H9 (cell line): ENCODE results near the gene SIGLEC10. TPM values are rescaled to one million over a fixed set of nuclear protein-coding genes. Genes with fewer than 3 reads are reported as not detected.

Experiments
- DNase-seq: peaks from one replicate; pipeline ENCODE4 v3.0.0-alpha.2; 2017
- H2AFZ ChIP-seq: one replicate; pipeline ENCODE4 v1.6.1; 2013; ENCODE audit warnings: mild to moderate bottlenecking, low read length, control low read depth, moderate library complexity
- H2AK5ac ChIP-seq: 2 replicates; pipeline ENCODE4 v1.6.1; 2013; ENCODE audit warnings: low read length, control low read depth, mixed read lengths; ENCODE audit not compliant: insufficient read length
- H2BK120ac ChIP-seq: one replicate; pipeline ENCODE4 v1.6.1; 2013; ENCODE audit warnings: low read depth, mild to moderate bottlenecking, low read length, control low read depth, inconsistent platforms; ENCODE audit not compliant: poor library complexity, severe bottlenecking
- H2BK12ac ChIP-seq: 2 replicates; pipeline ENCODE4 v1.6.1; 2013; ENCODE audit warnings: low read length, control low read depth, mixed read lengths, low read depth; ENCODE audit not compliant: insufficient read length
- H2BK15ac ChIP-seq: 2 replicates; pipeline ENCODE4 v1.6.1; 2013; ENCODE audit warnings: low read depth, low read length, control low read depth
- H2BK20ac ChIP-seq: one replicate; pipeline ENCODE4 v1.6.1; 2013; ENCODE audit warnings: low read depth, mild to moderate bottlenecking, low read length, control low read depth, inconsistent platforms; ENCODE audit not compliant: poor library complexity, severe bottlenecking
- H2BK5ac ChIP-seq: 2 replicates; pipeline ENCODE4 v1.6.1; 2013; ENCODE audit warnings: low read length, control low read depth, mixed read lengths; ENCODE audit not compliant: insufficient read length
- H3K14ac ChIP-seq: 2 replicates; pipeline ENCODE4 v1.6.1; 2013; ENCODE audit warnings: low read length, control low read depth; ENCODE audit not compliant: insufficient read depth
- H3K18ac ChIP-seq: 2 replicates; pipeline ENCODE4 v1.6.1; 2013; ENCODE audit warnings: low read depth, mild to moderate bottlenecking, mixed read lengths, low read length, control low read depth; ENCODE audit not compliant: insufficient read length
- H3K23ac ChIP-seq: 2 replicates; pipeline ENCODE4 v1.6.1; 2013; ENCODE audit warnings: low read length, control low read depth, mixed read lengths, low read depth; ENCODE audit not compliant: insufficient read length
- H3K23me2 ChIP-seq: 2 replicates; pipeline ENCODE4 v1.6.1; 2013; ENCODE audit warnings: low read depth, mild to moderate bottlenecking, mixed read lengths, low read length, control low read depth; ENCODE audit not compliant: insufficient read length, poor library complexity, severe bottlenecking
- H3K27ac ChIP-seq: 2 replicates; pipeline ENCODE4 v1.5.1; 2013; ENCODE audit warnings: low read length, control low read depth, mixed read lengths, low read depth; ENCODE audit not compliant: insufficient read length
- H3K27me3 ChIP-seq: 2 replicates; pipeline ENCODE4 v1.6.1; 2013; ENCODE audit warnings: low read length, control low read depth, inconsistent platforms; ENCODE audit not compliant: insufficient read depth
- H3K4ac ChIP-seq: 2 replicates; pipeline ENCODE4 v1.6.1; 2013; ENCODE audit warnings: low read depth, mild to moderate bottlenecking, control low read depth, inconsistent platforms, low read length, moderate library complexity
- H3K4me1 ChIP-seq: 2 replicates; pipeline ENCODE4 v1.6.1; 2013; ENCODE audit warnings: low read length, control low read depth, inconsistent platforms; ENCODE audit not compliant: insufficient read depth
- H3K4me2 ChIP-seq: 2 replicates; pipeline ENCODE4 v1.6.1; 2013; ENCODE audit warnings: low read length, control low read depth, mixed read lengths; ENCODE audit not compliant: insufficient read length, insufficient read depth
- H3K56ac ChIP-seq: 2 replicates; pipeline ENCODE4 v1.6.1; 2013; ENCODE audit warnings: low read depth, mild to moderate bottlenecking, mixed read lengths, low read length, control low read depth; ENCODE audit not compliant: insufficient read length
- H3K79me1 ChIP-seq: 2 replicates; pipeline ENCODE4 v1.6.1; 2013; ENCODE audit warnings: low read depth, mild to moderate bottlenecking, moderate library complexity, low read length, control low read depth, inconsistent platforms; ENCODE audit not compliant: insufficient read depth, poor library complexity, severe bottlenecking
- H3K79me2 ChIP-seq: 2 replicates; pipeline ENCODE4 v1.6.1; 2013; ENCODE audit warnings: low read length, control low read depth, inconsistent platforms; ENCODE audit not compliant: insufficient read depth
- H3K9ac ChIP-seq: 2 replicates; pipeline ENCODE4 v1.6.1; 2013; ENCODE audit warnings: low read length, control low read depth, mixed read lengths; ENCODE audit not compliant: insufficient read length; ENCODE audit errors: extremely low read depth
- H3K9me3 ChIP-seq: one replicate; pipeline ENCODE4 v1.6.1; 2013; ENCODE audit warnings: low read depth, low read length, inconsistent platforms; ENCODE audit not compliant: control insufficient read depth
- H3T11ph ChIP-seq: one replicate; pipeline ENCODE4 v1.6.1; 2013; ENCODE audit warnings: mild to moderate bottlenecking, low read length, control low read depth, inconsistent platforms
- H4K20me1 ChIP-seq: one replicate; pipeline ENCODE4 v1.6.1; 2013; ENCODE audit not compliant: control insufficient read depth, insufficient read length, insufficient read depth
- H4K5ac ChIP-seq: 2 replicates; pipeline ENCODE4 v1.6.1; 2013; ENCODE audit warnings: low read depth, mild to moderate bottlenecking, mixed read lengths, low read length, control low read depth; ENCODE audit not compliant: insufficient read length
- H4K8ac ChIP-seq: replicated peaks from 2 replicates; pipeline ENCODE4 v1.6.1; 2013; ENCODE audit warnings: low read length, control low read depth, mixed read lengths, low read depth; ENCODE audit not compliant: insufficient read length
- H4K91ac ChIP-seq: 2 replicates; pipeline ENCODE4 v1.6.1; 2013; ENCODE audit warnings: low read depth, mild to moderate bottlenecking, moderate library complexity, mixed read lengths, low read length, control low read depth; ENCODE audit not compliant: insufficient read length
- H3K27ac Mint-ChIP-seq, 3 experiments: 2 replicates in 2 of 3; 3 replicates in 1 of 3; pipeline ENCODE4 v1.8.0; 2020 to 2021; ENCODE audit warnings: mixed read lengths in 3 of 3, mild to moderate bottlenecking in 1 of 3, moderate library complexity in 1 of 3
- H3K27me3 Mint-ChIP-seq: 2 replicates; pipeline ENCODE4 v1.8.0; 2021; ENCODE audit warnings: low read depth, mild to moderate bottlenecking, moderate library complexity, mixed read lengths
- H3K36me3 Mint-ChIP-seq, 3 experiments: 2 replicates in 2 of 3; 3 replicates in 1 of 3; pipeline ENCODE4 v1.8.0; 2020 to 2021; ENCODE audit warnings: low read depth in 3 of 3, mixed read lengths in 3 of 3; ENCODE audit not compliant: insufficient read depth in 1 of 3
- H3K4me1 Mint-ChIP-seq, 2 experiments: 2 replicates each; pipeline ENCODE4 v1.8.0; 2020; ENCODE audit warnings: mixed read lengths in 2 of 2
- H3K4me3 Mint-ChIP-seq, 2 experiments: 2 replicates in 1 of 2; 3 replicates in 1 of 2; pipeline ENCODE4 v1.8.0; 2020 to 2021; ENCODE audit warnings: mild to moderate bottlenecking in 2 of 2, mixed read lengths in 2 of 2, moderate library complexity in 1 of 2
- H3K9me3 Mint-ChIP-seq, 2 experiments: 2 replicates in 1 of 2; 3 replicates in 1 of 2; pipeline ENCODE4 v1.8.0; 2020; ENCODE audit warnings: mild to moderate bottlenecking in 2 of 2, mixed read lengths in 2 of 2, moderate library complexity in 1 of 2
- CTCF ChIP-seq: fragments of 200-600 bp; sonication (generic); conservative IDR thresholded peaks from 3 replicates; pipeline ENCODE4 v1.8.0; 2021; ENCODE audit warnings: antibody characterized with exemption, mild to moderate bottlenecking
- WGBS: extraction: QIAGEN DNeasy Blood & Tissue Kit; methylation state at CpG from one replicate; pipeline ENCODE4 v1.1.7; 2013; ENCODE audit warnings: missing lambda C conversion rate, low lambda C conversion rate, mixed read lengths; ENCODE audit not compliant: insufficient read length; ENCODE audit errors: extremely low coverage; 5-methylcytosine and 5-hydroxymethylcytosine counted together
- total RNA-seq: library from RNA; stranded (reverse); gene quantifications from 2 replicates; pipeline ENCODE4 v1.2.1, GENCODE V29; 2021

Gene SIGLEC10
- total RNA-seq, 1 experiment from 2014 or later = not detected

DNA sequence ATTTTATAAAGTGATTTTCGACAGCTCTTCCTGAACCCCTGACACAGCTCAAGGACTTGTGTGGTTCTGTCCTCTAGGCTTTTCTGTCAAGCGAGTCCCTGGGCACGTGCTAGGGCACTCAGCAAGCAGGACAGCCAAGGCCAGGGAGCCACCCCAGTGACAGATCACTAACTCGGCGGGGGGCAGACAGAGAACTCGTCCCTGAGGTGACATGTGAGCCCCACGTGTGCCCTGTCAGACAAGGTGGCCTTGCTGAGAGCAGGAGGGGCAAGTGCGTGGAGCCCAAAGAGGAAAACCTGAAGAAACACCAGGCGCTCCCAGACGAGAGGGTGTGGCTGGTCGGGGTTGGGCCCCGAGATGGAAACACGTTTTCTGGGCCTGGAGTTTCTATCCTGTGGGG, 56.2 kb downstream of the SIGLEC10 start:
- H3K4me1 Mint-ChIP-seq = peaks cover 27 to 29% of the 10 kb centered on the region in 2 experiments
- H3K27me3 Mint-ChIP-seq = no peaks in the 10 kb centered on the region
- no peak overlapping the region for H3K27ac Mint-ChIP-seq
- H2BK15ac ChIP-seq = no peak overlapping the region
- no peak overlapping the region for H3K14ac ChIP-seq
- no peak overlapping the region for H3K4me2 ChIP-seq
- H3K27ac ChIP-seq = no peak overlapping the region
- no peak overlapping the region for H3K9ac ChIP-seq
- H3T11ph ChIP-seq = no peak overlapping the region
- H3K4me3 Mint-ChIP-seq = no peak overlapping the region
- H3K4me1 ChIP-seq = no peaks in the 10 kb centered on the region
- H3K56ac ChIP-seq = no peak overlapping the region
- no peak overlapping the region for H2AK5ac ChIP-seq
- peaks cover 8% of the 10 kb centered on the region for H3K23me2 ChIP-seq
- no peak overlapping the region for H4K91ac ChIP-seq
- H2AFZ ChIP-seq = no peak overlapping the region
- H4K20me1 ChIP-seq = no peaks in the 10 kb centered on the region
- H3K9me3 ChIP-seq = no peaks in the 10 kb centered on the region
- TF ChIP-seq CTCF = no peak
- H4K8ac ChIP-seq = no peak overlapping the region
- H3K9me3 Mint-ChIP-seq = no peaks in the 10 kb centered on the region
- no peaks in the 10 kb centered on the region for H3K79me2 ChIP-seq
- no peak overlapping the region for H2BK20ac ChIP-seq
- no peak overlapping the region for H2BK12ac ChIP-seq
- WGBS = no CpG with 5 or more reads among the region's 13 CpGs
- H3K4ac ChIP-seq = no peak overlapping the region
- H3K18ac ChIP-seq = no peak overlapping the region
- H3K36me3 Mint-ChIP-seq = no peaks in the 10 kb centered on the region
- H3K27me3 ChIP-seq = no peaks in the 10 kb centered on the region
- no peak overlapping the region for H2BK5ac ChIP-seq
- H2BK120ac ChIP-seq = no peak overlapping the region
- no peak for DNase-seq
- no peaks in the 10 kb centered on the region for H3K79me1 ChIP-seq
- H4K5ac ChIP-seq = no peak overlapping the region
- H3K23ac ChIP-seq = no peak overlapping the region

Other genes starting within 250 kb of the SIGLEC10 start
- gene CD33, start 192.6 kb downstream of the SIGLEC10 start, total RNA-seq = 0.09 and 0.35 TPM in 2 replicates
- not detected in 2 replicates for gene SIGLECL1, start 166.6 kb downstream of the SIGLEC10 start, total RNA-seq
- 41.4 and 42.3 TPM in 2 replicates for gene IGLON5, start 106.0 kb downstream of the SIGLEC10 start, total RNA-seq
- gene VSIG10L, start 75.5 kb downstream of the SIGLEC10 start, total RNA-seq = 5.3 and 5.6 TPM in 2 replicates
- gene ETFB, start 51.3 kb downstream of the SIGLEC10 start, total RNA-seq = 44.8 and 49.4 TPM in 2 replicates
- 1.7 TPM in 1 of 2 replicates, not detected in the other for gene CLDND2, start 48.6 kb downstream of the SIGLEC10 start, total RNA-seq
- not detected in 2 replicates for gene NKG7, start 45.0 kb downstream of the SIGLEC10 start, total RNA-seq
- gene LIM2, start 29.7 kb downstream of the SIGLEC10 start, total RNA-seq = not detected in 2 replicates
- gene C19orf84, start 27.1 kb downstream of the SIGLEC10 start, total RNA-seq = 4.1 and 4.8 TPM in 2 replicates
- gene SIGLEC8, start 40.8 kb upstream of the SIGLEC10 start, total RNA-seq = not detected in 2 replicates
- not detected in 2 replicates for gene CEACAM18, start 60.9 kb upstream of the SIGLEC10 start, total RNA-seq
- not detected in 2 replicates for gene SIGLEC12, start 84.2 kb upstream of the SIGLEC10 start, total RNA-seq
- gene SIGLEC6, start 114.0 kb upstream of the SIGLEC10 start, total RNA-seq = 0.31 TPM in 1 of 2 replicates, not detected in the other
- gene ZNF175, start 153.6 kb upstream of the SIGLEC10 start, total RNA-seq = 9.7 and 10.7 TPM in 2 replicates
- not detected in 2 replicates for gene SIGLEC5, start 212.8 kb upstream of the SIGLEC10 start, total RNA-seq
- gene SIGLEC14, start 229.2 kb upstream of the SIGLEC10 start, total RNA-seq = not detected in 2 replicates